ENCODE data around the gene ACTR2.

Gene ACTR2

DNA sequence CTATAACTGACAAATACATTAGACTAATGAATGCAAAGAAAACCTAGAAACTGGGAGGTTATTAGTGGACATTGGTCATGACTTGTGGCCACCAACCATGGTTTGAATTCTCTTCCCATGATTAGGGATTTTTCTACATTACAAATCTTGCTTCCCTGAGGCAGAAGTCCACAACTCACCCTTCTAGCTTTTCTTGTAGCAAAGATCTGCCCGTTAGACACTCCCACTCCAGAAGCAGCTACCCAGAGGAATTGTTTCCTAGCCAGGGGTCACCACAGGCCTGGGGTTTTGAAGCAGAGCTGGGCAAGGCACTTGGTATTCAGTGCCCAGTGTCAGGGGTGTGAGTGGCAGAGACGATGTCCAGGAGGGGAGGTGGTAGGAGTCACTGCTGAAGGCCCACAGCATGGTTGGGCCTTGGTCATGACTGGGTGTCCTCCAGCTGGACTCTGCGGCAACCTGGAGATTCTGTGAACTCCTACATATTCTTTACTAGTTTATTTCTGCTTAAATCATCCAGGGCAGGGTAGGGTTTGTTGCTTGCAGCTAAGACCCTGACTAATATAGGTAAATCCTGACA is 54.9 kb downstream of the ACTR2 start:
- no peak for DNase-seq (ENCODE audit: low read depth)
- TF ChIP-seq, protein P1, sequence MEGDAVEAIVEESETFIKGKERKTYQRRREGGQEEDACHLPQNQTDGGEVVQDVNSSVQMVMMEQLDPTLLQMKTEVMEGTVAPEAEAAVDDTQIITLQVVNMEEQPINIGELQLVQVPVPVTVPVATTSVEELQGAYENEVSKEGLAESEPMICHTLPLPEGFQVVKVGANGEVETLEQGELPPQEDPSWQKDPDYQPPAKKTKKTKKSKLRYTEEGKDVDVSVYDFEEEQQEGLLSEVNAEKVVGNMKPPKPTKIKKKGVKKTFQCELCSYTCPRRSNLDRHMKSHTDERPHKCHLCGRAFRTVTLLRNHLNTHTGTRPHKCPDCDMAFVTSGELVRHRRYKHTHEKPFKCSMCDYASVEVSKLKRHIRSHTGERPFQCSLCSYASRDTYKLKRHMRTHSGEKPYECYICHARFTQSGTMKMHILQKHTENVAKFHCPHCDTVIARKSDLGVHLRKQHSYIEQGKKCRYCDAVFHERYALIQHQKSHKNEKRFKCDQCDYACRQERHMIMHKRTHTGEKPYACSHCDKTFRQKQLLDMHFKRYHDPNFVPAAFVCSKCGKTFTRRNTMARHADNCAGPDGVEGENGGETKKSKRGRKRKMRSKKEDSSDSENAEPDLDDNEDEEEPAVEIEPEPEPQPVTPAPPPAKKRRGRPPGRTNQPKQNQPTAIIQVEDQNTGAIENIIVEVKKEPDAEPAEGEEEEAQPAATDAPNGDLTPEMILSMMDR (conservative IDR thresholded peaks at IDR 0.05; ENCODE audit: control insufficient read depth, insufficient read depth, low read depth, low read length) = no peak
- no peak overlapping the region for H3K4me3 ChIP-seq (ENCODE audit: control insufficient read depth, low read depth, low read length)

DNA sequence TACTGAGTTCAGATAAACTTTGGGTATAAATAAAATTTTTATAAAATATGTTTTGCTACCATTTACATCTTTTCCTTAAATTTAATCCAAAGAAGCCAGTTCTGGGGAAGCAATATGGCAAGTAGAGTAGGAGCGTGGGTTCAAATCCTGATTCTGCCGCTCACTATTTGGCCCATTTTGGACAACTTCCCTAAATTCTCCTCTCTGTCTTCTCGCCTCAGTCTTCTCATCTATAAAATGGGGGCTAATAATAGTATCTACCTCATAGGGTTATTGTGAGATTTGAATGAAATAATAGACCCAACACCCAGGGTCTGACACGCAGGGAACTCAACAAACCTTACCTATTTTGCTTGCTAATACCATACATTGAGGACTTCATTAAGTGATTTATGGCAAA is 59.7 kb downstream of the ACTR2 start:
- TF ChIP-seq, protein P1 (conservative IDR thresholded peaks at IDR 0.05; ENCODE audit: control insufficient read depth, insufficient read depth, low read depth, low read length) = no peak
- H3K4me3 ChIP-seq (ENCODE audit: control insufficient read depth, low read depth, low read length) = no peak overlapping the region
- no peak for DNase-seq (ENCODE audit: low read depth)

DNA sequence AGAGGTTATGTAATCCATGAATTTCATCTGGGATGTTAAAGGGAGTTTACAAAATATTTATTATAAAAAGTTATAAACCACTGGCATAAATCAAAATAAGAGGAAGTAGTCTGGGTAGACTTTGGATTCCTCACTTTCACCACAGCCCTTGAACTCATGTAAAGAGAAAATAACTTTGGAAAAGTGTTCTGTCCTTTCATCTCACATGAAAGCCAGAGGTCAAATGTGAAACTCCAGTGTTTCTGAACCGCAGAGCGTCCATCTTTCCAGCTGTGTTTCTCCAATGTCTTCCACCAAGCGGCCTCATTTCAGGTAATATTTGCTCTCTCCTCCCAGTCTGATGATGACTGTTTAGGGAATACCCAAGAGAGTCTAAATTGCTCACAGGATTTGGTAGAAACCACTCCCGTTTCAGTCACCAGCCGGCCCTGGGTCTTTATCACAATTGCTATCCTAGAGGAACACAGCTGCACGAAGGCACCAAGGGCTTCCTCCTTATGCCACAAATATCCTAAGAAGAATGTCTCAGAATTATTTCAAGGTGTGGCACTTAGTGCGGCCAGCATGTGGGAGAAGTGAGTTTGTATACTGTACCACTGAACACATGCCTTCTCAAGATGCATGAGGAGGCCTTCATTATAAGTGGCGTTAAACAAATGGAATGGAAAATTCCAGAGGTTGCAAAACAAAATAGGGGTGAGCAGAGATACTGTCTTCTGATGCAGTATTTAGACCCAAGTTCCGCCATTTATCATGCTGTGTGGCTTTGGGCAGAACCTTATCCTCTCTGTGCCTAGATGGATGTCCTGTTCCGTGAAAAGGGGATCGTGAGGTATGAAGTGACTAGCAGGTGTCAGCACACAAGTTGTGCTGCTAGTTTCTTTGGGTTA is 63.8 kb downstream of the ACTR2 start:
- H3K4me3 ChIP-seq (ENCODE audit: control insufficient read depth, low read depth, low read length) = no peak overlapping the region
- DNase-seq (ENCODE audit: low read depth) = no peak
- TF ChIP-seq, protein P1 (conservative IDR thresholded peaks at IDR 0.05; ENCODE audit: control insufficient read depth, insufficient read depth, low read depth, low read length) = no peak

DNA sequence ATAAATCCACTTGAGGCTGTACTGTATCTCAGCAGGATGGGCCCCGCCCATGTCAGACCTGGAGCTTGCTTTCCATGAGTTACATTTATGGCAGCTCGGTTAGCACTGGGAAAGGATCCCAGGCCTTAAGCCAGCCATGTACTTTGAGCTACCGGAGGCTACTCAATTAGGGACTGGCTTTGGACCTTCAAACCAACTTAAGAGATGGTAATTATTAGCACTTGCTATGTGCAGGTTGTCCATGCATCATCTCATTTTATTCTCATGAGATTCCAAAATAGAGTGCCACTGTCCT is 64.4 kb downstream of the ACTR2 start:
- TF ChIP-seq, protein P1 (conservative IDR thresholded peaks at IDR 0.05; ENCODE audit: control insufficient read depth, insufficient read depth, low read depth, low read length) = no peak
- DNase-seq (ENCODE audit: low read depth) = no peak
- no peak overlapping the region for H3K4me3 ChIP-seq (ENCODE audit: control insufficient read depth, low read depth, low read length)

DNA sequence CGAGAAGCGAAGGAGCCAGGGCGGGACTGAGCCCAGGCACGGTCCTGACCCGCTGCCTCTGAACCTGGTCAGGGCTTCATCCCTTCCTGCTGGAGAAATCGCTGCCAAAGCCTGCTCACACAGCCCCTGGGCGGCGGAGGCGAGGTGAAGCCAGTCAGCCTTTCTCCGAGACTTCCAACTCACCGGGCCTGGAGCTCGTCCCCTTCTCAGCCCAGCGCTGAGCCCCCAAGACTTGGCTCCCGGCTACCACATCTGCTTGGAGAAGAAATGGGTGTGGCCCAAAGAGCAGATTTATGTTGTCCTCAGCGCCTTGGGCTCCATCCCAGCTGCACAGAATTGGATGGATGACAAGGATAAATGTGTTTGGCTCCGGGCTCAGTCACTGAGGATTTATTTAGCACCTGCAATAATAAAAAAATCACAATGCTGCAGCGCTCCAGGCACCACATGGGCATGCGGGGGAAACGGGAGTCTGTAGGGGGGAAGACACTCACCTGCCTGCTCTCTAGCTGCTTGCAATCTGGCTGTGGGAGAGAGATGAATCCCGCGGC is 64.9 kb downstream of the ACTR2 start:
- TF ChIP-seq, protein P1 (conservative IDR thresholded peaks at IDR 0.05; ENCODE audit: control insufficient read depth, insufficient read depth, low read depth, low read length) = no peak
- no peak overlapping the region for H3K4me3 ChIP-seq (ENCODE audit: control insufficient read depth, low read depth, low read length)
- DNase-seq (ENCODE audit: low read depth) = peak; percentile 36

DNA sequence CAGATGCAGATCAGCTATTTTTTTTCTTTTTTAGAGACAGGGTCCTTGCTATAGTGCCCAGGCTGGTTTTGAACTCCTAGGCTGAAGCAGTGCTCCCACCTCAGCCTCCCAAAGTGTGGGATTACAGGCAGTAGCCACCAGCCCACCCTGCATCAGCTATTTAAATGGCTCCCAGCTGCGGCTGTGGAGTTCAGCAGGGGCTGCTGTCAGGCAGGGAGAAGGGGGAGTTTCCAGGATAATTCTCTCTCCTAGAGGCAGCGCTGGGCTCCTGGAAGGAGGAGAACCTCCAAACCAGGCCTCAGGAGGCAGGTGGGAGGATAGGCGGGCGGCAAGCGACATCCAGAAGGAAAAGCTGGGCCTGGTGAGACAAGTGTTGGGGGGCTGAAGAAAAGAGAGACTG is 65.7 kb downstream of the ACTR2 start:
- H3K4me3 ChIP-seq (ENCODE audit: control insufficient read depth, low read depth, low read length) = no peak overlapping the region
- TF ChIP-seq, protein P1 (conservative IDR thresholded peaks at IDR 0.05; ENCODE audit: control insufficient read depth, insufficient read depth, low read depth, low read length) = no peak
- DNase-seq (ENCODE audit: low read depth) = no peak
